Breast epithelium (tissue), 4 donors: ENCODE data around the gene RANBP17. TPM values are rescaled to one million over a fixed set of nuclear protein-coding genes. Genes with fewer than 3 reads are reported as not detected.

Experiments used
- DNase-seq, 2 donors: peaks; one replicate each; pipeline ENCODE4 v3.0.0-alpha.2; 2019; ENCODE audit warnings: low spot score in 2 of 2
- H3K27ac ChIP-seq, 2 donors: fragments of 200-600 bp; sonication (generic) in 1 of 2; one replicate each; pipeline ENCODE4 v1.5.1; 2016 to 2019; ENCODE audit warnings: mild to moderate bottlenecking in 1 of 2
- H3K27me3 ChIP-seq, 2 donors: fragments of 200-600 bp; sonication (generic) in 1 of 2; one replicate each; pipeline versions ENCODE4 v1.5.1 to v1.6.0; 2017 to 2019; ENCODE audit warnings: control low read depth in 1 of 2, mild to moderate bottlenecking in 1 of 2
- H3K36me3 ChIP-seq: fragments of 200-600 bp; one replicate; pipeline ENCODE4 v1.5.1; 2019
- H3K4me1 ChIP-seq, 2 donors: fragments of 200-600 bp; sonication (generic); one replicate each; pipeline ENCODE4 v1.5.1; 2016 to 2019; ENCODE audit warnings: control low read depth in 1 of 2
- H3K4me3 ChIP-seq, 3 donors: fragments of 200-600 bp; sonication (generic); 1 replicate in 2 of 3; 2 replicates in 1 of 3; pipeline ENCODE4 v1.5.1; 2016 to 2019; ENCODE audit warnings: mild to moderate bottlenecking in 3 of 3, moderate library complexity in 2 of 3
- H3K9me3 ChIP-seq, 2 donors: fragments of 200-600 bp; sonication (generic) in 1 of 2; one replicate each; pipeline ENCODE4 v1.5.1; 2016 to 2019; ENCODE audit warnings: control low read depth in 1 of 2
- POLR2A ChIP-seq: fragments of 450-650 bp; IDR thresholded peaks from one replicate; pipeline ENCODE4 v1.6.1; 2016; ENCODE audit warnings: antibody characterized with exemption, mild to moderate bottlenecking, moderate library complexity
- POLR2AphosphoS5 ChIP-seq, 3 donors: sonication (generic); formaldehyde crosslinking; IDR thresholded peaks; one replicate each; pipeline ENCODE4 v1.6.1; 2017; ENCODE audit warnings: antibody characterized with exemption in 3 of 3
- intact Hi-C: fragments of 100-400 bp; cut with DNase I; formaldehyde crosslinking; loops from one replicate; pipeline ENCODE4 v1.15.1; 2023; ENCODE audit warnings: low total_unique reads
- total RNA-seq, 3 donors: library from RNA; depleted of rRNA; stranded (reverse); fragments of >200 nt; gene quantifications; one replicate each; pipeline ENCODE4 v1.1.0, GENCODE V29; 2016
- TF ChIP-seq, protein P1 (sequence below), 3 donors: fragments of 450-650 bp; IDR thresholded peaks; one replicate each; pipeline ENCODE4 v1.5.1; 2016 to 2017; ENCODE audit warnings: antibody characterized with exemption in 3 of 3, mild to moderate bottlenecking in 3 of 3, moderate library complexity in 3 of 3

The RANBP17 gene
- total RNA-seq, 3 donors from 2014 or later: 6.9 to 28.4 (median 13.4) TPM

DNA sequence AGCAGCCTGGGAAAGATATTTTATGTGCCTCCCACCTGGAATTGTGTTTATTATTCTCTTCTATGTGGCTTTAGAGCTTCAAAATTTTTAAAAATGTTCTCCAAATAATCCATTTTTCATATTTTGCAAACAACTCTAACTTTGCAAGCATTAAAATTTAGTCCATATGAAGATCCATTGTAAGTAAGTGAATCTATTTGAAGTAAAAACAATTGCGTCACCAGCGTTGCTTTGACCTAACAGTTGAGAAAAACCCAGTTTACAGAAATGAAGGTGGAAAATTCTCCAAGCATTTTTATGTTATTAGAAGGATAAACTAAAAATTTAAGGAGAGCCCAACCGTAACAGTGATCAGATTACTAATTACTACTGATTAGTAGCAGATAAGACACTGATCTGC lies 408.3 kb downstream of the RANBP17 start:
- TF ChIP-seq, protein P1, sequence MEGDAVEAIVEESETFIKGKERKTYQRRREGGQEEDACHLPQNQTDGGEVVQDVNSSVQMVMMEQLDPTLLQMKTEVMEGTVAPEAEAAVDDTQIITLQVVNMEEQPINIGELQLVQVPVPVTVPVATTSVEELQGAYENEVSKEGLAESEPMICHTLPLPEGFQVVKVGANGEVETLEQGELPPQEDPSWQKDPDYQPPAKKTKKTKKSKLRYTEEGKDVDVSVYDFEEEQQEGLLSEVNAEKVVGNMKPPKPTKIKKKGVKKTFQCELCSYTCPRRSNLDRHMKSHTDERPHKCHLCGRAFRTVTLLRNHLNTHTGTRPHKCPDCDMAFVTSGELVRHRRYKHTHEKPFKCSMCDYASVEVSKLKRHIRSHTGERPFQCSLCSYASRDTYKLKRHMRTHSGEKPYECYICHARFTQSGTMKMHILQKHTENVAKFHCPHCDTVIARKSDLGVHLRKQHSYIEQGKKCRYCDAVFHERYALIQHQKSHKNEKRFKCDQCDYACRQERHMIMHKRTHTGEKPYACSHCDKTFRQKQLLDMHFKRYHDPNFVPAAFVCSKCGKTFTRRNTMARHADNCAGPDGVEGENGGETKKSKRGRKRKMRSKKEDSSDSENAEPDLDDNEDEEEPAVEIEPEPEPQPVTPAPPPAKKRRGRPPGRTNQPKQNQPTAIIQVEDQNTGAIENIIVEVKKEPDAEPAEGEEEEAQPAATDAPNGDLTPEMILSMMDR (IDR thresholded peaks at IDR 0.05): no peak
- TF ChIP-seq POLR2AphosphoS5 (IDR thresholded peaks at IDR 0.05) (no peak), POLR2A (no peak)
- Histone ChIP-seq H3K36me3 (no peaks in the 10 kb centered on the region), H3K4me3 (no peak overlapping the region), H3K4me1 (no peaks in the 10 kb centered on the region), H3K9me3 (no peaks in the 10 kb centered on the region), H3K27ac (no peak overlapping the region), H3K27me3 (no peaks in the 10 kb centered on the region)
- no peak for DNase-seq
- intact Hi-C loops: no loop called here

DNA sequence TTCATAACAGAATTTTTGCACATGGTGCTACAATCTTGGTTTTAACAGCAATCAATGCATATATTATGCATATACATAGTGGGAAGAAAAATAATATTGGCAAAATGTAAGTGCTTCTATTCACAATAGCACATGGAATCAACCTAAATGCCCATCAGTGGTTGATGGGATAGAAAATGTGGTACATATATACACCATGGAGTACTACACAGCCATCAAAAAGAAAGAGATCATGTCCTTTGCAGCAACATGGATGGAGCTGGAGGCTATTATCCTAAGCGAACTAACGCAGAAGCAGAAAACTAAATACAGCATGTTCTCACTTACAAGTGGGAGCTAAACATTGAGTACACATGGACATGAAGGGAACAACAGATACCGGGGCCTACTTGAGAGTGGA lies 410.0 kb downstream of the RANBP17 start:
- no peak for DNase-seq
- H3K4me3 ChIP-seq: no peak overlapping the region
- intact Hi-C loops: no loop called here
- no peaks in the 10 kb centered on the region for H3K9me3 ChIP-seq
- H3K27ac ChIP-seq: no peak overlapping the region
- no peaks in the 10 kb centered on the region for H3K36me3 ChIP-seq
- no peaks in the 10 kb centered on the region for H3K27me3 ChIP-seq
- TF ChIP-seq, protein P1 (IDR thresholded peaks at IDR 0.05): no peak
- H3K4me1 ChIP-seq: no peaks in the 10 kb centered on the region

DNA sequence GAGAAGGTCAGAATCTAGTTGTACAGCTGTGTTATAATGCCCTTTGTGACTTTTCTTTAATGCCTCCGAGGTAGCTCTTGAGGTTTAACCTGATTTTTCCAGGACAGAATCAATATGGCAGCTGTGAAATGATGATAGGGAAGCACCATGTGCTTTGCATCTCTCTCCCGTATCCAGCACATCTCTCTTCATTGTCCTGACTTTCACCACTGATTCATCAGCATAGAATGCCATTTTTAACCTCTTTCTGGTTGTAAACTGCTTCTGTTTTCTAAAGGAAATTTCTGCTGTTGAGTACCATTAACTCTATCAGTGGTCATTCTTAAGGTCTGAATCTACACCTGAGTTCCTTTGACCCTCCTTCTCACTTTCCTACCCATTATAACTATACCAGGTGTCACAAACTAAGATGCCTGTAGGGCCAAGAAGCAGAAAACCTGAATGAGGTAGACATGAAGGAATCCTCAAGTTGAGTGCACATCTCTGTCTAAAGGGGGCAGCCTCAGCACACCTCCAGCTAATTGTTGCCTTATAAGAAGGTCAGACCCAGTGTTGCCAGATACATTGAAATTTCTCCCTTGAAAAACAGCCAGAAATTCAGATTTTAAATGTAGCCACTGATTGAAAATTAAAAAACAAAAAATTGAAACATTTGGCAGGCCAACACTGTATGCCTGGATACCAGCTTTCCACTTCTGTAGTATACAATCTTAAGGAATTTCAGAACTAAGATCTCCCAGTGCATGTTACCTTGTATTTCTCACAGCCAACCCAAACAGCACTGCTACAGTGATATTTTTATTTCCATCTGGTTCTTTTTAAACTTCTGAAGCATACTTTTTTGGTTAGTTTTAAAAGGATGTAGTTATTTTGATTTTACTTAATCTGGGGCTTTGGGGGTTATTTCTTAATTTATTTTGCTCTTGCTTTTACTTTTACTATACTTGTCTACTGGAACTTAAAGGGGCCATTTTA lies 411.5 kb downstream of the RANBP17 start:
- no peak for TF ChIP-seq POLR2AphosphoS5 (IDR thresholded peaks at IDR 0.05)
- TF ChIP-seq POLR2A: no peak
- TF ChIP-seq, protein P1 (IDR thresholded peaks at IDR 0.05): no peak
- no peak overlapping the region for H3K4me3 ChIP-seq
- intact Hi-C loops: no loop called here
- no peaks in the 10 kb centered on the region for H3K9me3 ChIP-seq
- DNase-seq: no peak
- H3K36me3 ChIP-seq: no peaks in the 10 kb centered on the region
- no peaks in the 10 kb centered on the region for H3K4me1 ChIP-seq
- H3K27ac ChIP-seq: no peak overlapping the region
- no peaks in the 10 kb centered on the region for H3K27me3 ChIP-seq

DNA sequence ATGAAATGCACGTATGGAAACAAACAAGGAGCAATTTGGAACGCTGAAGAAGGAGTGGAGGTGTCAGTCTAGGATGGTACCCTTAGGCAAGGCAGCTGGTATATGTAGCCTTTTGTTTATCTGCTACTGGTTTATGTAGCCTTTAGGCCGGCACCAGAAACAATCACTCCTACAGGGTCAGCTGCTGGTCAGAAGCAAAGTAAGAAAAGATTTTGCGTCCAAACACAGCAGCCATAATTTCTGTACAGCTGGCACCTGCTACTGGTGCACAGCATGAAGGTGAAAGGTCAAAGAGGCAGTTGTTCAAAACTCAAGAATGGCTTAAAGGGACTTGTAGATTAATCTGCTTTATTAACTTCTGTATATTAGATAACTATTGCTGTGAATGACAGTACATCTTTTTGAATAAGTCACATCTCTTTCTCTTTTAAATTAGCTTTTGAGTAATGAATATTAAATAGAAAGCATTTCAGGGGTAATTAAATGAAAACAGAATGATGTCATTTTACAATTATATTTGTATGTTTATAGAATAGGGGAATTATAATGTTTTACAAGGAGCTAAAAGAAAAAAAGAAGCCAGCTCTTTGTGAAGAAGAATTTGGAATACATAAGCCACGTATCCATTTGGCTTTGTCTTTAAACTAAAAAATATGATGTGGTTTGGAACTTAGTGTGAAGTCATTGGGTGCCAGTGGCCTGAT lies 414.2 kb downstream of the RANBP17 start:
- Histone ChIP-seq H3K27ac (no peak overlapping the region), H3K4me3 (no peak overlapping the region), H3K27me3 (no peaks in the 10 kb centered on the region), H3K4me1 (no peaks in the 10 kb centered on the region), H3K9me3 (no peaks in the 10 kb centered on the region), H3K36me3 (no peaks in the 10 kb centered on the region)
- intact Hi-C loops: no loop called here
- TF ChIP-seq POLR2AphosphoS5 (IDR thresholded peaks at IDR 0.05): no peak
- TF ChIP-seq POLR2A: no peak
- TF ChIP-seq, protein P1 (IDR thresholded peaks at IDR 0.05): no peak
- DNase-seq: no peak

DNA sequence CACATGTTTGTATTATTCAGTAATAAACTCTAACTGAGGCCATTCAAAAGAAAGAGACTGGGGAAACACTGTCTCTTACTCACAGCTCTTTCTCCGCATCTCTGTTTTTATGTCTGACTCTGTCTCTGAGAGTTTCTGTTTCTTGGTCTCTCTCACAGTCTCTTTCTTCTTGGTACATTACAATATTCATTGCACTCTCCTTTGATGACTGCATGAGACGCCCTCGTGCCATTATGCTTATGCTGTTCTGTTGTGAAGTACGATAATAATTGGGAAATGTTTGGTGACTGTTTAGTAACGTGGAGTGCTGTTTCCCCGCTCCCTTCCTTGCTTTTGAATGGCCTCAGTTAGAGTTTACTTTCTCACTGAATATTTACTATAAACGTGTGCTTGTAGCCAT lies 421.9 kb downstream of the RANBP17 start:
- no peaks in the 10 kb centered on the region for H3K4me1 ChIP-seq
- H3K27me3 ChIP-seq: no peaks in the 10 kb centered on the region
- no peak overlapping the region for H3K4me3 ChIP-seq
- H3K9me3 ChIP-seq: no peaks in the 10 kb centered on the region
- TF ChIP-seq, protein P1 (IDR thresholded peaks at IDR 0.05): no peak
- TF ChIP-seq POLR2A (no peak), POLR2AphosphoS5 (IDR thresholded peaks at IDR 0.05) (no peak)
- no peak overlapping the region for H3K27ac ChIP-seq
- H3K36me3 ChIP-seq: no peaks in the 10 kb centered on the region
- DNase-seq: no peak
- intact Hi-C loops: no loop called here
